ENCODE measurements around the gene KDM4E. TPM values are rescaled to one million over a fixed set of nuclear protein-coding genes. Genes with fewer than 3 reads are reported as not detected.
"Not testable (repeated sequence)": the region's sequence is repeated elsewhere in the genome, so short reads cannot be mapped to it uniquely, and the experiment has no call there.

The KDM4E gene
- total RNA-seq, 3 donors from 2014 or later, result not detected

DNA sequence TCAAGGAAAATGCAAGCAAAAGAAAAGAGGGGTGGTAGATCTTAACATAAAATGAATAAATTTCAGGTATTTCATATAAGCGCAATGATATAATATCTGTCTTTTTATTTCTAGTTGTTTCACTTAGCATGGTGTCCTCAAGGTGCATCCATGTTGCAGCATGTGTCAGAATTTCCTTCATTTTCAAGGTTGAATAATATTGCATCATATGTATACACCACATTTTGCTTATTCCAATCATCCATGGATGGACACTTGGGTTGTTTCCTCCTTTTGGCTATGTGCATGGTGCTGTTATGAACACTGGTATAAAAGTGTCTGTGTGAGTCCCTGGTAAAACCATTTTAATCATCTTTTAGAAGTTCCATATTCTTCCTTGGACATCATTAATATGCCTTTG lies 17.2 kb downstream of the KDM4E start:
- no peak for DNase-seq (ENCODE audit: low spot score in 2 of 2)
- TF ChIP-seq POLR2AphosphoS5 (IDR thresholded peaks at IDR 0.05) (no peak), POLR2A (IDR thresholded peaks at IDR 0.05) (no peak)
- TF ChIP-seq, protein P1, sequence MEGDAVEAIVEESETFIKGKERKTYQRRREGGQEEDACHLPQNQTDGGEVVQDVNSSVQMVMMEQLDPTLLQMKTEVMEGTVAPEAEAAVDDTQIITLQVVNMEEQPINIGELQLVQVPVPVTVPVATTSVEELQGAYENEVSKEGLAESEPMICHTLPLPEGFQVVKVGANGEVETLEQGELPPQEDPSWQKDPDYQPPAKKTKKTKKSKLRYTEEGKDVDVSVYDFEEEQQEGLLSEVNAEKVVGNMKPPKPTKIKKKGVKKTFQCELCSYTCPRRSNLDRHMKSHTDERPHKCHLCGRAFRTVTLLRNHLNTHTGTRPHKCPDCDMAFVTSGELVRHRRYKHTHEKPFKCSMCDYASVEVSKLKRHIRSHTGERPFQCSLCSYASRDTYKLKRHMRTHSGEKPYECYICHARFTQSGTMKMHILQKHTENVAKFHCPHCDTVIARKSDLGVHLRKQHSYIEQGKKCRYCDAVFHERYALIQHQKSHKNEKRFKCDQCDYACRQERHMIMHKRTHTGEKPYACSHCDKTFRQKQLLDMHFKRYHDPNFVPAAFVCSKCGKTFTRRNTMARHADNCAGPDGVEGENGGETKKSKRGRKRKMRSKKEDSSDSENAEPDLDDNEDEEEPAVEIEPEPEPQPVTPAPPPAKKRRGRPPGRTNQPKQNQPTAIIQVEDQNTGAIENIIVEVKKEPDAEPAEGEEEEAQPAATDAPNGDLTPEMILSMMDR (IDR thresholded peaks at IDR 0.05), result no peak
- Histone ChIP-seq H3K27ac (no peak overlapping the region), H3K4me1 (no peaks in the 10 kb centered on the region), H3K36me3 (no peaks in the 10 kb centered on the region), H3K9me3 (no peaks in the 10 kb centered on the region), H3K27me3 (no peaks in the 10 kb centered on the region), H3K4me3 (no peak overlapping the region)
- intact Hi-C loops (cut with DNase I; ENCODE audit: low total_unique reads), result no loop called here

DNA sequence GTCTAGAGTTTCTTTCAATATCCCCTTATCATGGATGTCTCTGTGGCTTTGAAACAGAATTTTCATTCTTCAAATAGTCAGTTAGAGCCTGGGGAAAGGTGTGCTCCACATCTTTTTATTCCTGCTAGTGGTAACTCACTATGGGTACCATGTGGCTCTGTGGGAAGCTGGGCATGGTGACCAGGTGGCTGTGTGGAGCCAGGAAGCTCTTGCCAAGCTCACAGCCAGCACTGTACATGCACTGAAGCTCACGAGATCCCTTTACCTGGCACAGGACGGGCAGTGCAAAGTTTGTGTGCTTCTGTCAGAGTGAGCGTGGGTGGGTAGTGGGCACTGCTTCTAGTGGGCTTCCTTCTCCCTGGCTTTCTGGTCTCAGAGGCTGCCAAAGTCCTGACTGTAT lies 17.8 kb downstream of the KDM4E start:
- TF ChIP-seq, protein P1 (IDR thresholded peaks at IDR 0.05), result no peak
- TF ChIP-seq POLR2A (IDR thresholded peaks at IDR 0.05), result no peak
- no peak for TF ChIP-seq POLR2AphosphoS5 (IDR thresholded peaks at IDR 0.05)
- no peak for DNase-seq (ENCODE audit: low spot score in 2 of 2)
- intact Hi-C loops (cut with DNase I; ENCODE audit: low total_unique reads), result no loop called here
- Histone ChIP-seq H3K4me3 (no peak overlapping the region), H3K27ac (no peak overlapping the region), H3K27me3 (no peaks in the 10 kb centered on the region), H3K9me3 (no peaks in the 10 kb centered on the region), H3K4me1 (no peaks in the 10 kb centered on the region), H3K36me3 (no peaks in the 10 kb centered on the region)

DNA sequence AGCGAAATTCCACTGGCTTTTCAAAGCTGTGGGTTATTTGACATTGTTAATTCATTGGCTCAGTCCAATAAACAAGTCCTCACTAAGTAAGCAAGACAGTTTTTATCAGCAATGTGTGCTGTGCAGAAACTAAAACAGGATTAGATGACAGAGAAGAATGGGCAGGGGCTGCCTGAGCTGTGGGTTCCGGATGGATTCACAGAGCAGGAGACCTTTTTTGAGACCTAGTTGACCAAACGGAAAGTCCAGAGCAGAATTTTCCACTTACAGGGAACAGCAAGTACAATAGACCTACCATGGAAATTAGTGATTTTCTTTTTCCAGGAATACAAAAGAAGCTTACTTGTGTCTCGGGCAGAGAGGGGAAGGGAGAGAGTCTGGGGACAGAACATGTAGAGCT lies 19.0 kb downstream of the KDM4E start:
- DNase-seq (ENCODE audit: low spot score in 2 of 2), result no peak
- Histone ChIP-seq H3K4me1 (no peaks in the 10 kb centered on the region), H3K27ac (no peak overlapping the region), H3K27me3 (no peaks in the 10 kb centered on the region), H3K36me3 (no peaks in the 10 kb centered on the region), H3K4me3 (no peak overlapping the region), H3K9me3 (no peaks in the 10 kb centered on the region)
- intact Hi-C loops (cut with DNase I; ENCODE audit: low total_unique reads), result no loop called here
- TF ChIP-seq, protein P1 (IDR thresholded peaks at IDR 0.05), result no peak
- TF ChIP-seq POLR2AphosphoS5 (IDR thresholded peaks at IDR 0.05) (no peak), POLR2A (IDR thresholded peaks at IDR 0.05) (no peak)

DNA sequence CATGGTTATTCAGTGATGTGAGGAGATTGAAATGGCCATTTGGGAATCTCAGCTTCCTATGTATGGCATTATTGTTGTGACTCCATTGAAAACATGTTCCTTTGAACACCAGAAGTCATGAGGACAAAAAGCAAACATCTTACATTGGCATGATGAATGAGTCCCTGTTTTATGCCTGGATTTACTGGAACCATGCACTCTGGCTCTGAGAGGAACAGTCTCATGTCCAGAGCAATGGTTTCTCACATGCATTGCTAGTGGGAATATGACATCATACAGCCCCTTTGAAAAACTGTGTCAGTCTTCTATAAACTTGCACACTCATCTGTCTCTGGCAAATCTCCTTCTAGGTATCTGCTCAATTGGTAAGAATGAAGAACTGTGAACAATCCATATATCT lies 20.8 kb downstream of the KDM4E start:
- Histone ChIP-seq H3K27me3 (no peaks in the 10 kb centered on the region), H3K4me1 (no peaks in the 10 kb centered on the region), H3K36me3 (no peaks in the 10 kb centered on the region), H3K27ac (no peak overlapping the region), H3K4me3 (no peak overlapping the region), H3K9me3 (no peaks in the 10 kb centered on the region)
- TF ChIP-seq POLR2A (IDR thresholded peaks at IDR 0.05) (no peak), POLR2AphosphoS5 (IDR thresholded peaks at IDR 0.05) (no peak)
- TF ChIP-seq, protein P1 (IDR thresholded peaks at IDR 0.05), result no peak
- no peak for DNase-seq (ENCODE audit: low spot score in 2 of 2)
- intact Hi-C loops (cut with DNase I; ENCODE audit: low total_unique reads), result no loop called here

DNA sequence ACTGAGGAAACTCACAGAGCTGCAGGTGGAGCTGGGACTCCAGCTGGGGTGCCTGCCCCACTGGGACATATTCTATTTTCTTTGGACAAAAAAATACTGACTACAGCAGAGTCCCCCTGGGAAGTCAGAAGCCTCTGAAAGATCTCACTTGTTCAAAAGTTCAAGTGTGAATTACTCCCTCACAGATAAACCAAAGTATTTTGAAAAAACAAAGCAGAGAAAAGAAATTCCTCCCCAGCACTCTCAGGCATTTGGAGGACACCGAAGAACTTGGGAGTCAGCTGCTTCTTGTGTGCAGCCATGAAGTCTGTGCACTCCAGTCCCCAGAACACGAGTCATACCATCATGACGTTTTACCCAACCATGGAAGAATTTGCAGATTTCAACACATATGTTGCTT lies 24.1 kb downstream of the KDM4E start, which contains the start of gene KDM4F:
Gene KDM4F (plus strand): TSS at position 301 of the 400 bp plus-strand sequence.
- H3K9me3 ChIP-seq; H3K4me3 ChIP-seq; H3K27ac ChIP-seq; DNase-seq (ENCODE audit: low spot score in 2 of 2); H3K36me3 ChIP-seq; intact Hi-C loops (cut with DNase I; ENCODE audit: low total_unique reads); H3K4me1 ChIP-seq; H3K27me3 ChIP-seq: not testable (repeated sequence)

DNA sequence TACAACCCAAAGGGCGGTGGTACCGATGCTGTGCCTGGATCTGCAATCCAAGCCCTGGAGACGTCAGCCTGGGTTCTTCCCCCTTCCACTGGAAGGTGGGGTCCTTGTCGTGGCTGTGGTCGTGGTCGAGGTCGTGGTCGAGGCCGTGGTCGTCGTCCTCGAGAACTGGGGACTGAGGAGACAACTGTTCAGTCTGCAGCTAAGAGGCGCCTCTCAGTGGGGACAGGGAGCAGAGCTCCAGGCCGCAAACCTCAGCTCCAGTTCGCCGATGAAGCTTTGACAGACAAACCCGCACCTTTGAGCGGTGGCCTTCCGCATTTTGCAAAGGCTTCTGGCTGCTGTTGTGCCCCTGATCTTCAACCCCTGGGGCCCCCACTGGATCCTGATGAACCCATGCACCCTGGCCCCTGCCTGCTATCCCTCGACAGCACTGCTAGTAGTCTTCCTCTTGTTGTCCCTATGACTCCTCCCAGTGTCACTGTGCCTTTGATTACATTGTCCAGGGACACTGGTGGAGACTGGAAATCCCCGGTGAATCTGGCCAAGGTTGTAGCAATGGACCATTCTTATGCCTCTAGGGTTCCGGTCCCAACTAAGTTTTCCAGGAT lies 25.6 kb downstream of the KDM4E start:
- intact Hi-C loops (cut with DNase I; ENCODE audit: low total_unique reads), result no loop called here
- no peak for DNase-seq (ENCODE audit: low spot score in 2 of 2)
- Histone ChIP-seq H3K27ac (no peak overlapping the region), H3K9me3 (no peaks in the 10 kb centered on the region), H3K4me1 (no peaks in the 10 kb centered on the region), H3K27me3 (peaks cover 0 to 7% of the 10 kb centered on the region in 2 donors), H3K4me3 (no peak overlapping the region), H3K36me3 (no peaks in the 10 kb centered on the region)
- no peak for TF ChIP-seq POLR2AphosphoS5 (IDR thresholded peaks at IDR 0.05)
- TF ChIP-seq, protein P1 (IDR thresholded peaks at IDR 0.05), result no peak
